Measurements from ENCODE around the gene STXBP3.
A peak's percentile ranks its signal among the peaks of the same experiment; 100 is the strongest.

STXBP3 gene

DNA sequence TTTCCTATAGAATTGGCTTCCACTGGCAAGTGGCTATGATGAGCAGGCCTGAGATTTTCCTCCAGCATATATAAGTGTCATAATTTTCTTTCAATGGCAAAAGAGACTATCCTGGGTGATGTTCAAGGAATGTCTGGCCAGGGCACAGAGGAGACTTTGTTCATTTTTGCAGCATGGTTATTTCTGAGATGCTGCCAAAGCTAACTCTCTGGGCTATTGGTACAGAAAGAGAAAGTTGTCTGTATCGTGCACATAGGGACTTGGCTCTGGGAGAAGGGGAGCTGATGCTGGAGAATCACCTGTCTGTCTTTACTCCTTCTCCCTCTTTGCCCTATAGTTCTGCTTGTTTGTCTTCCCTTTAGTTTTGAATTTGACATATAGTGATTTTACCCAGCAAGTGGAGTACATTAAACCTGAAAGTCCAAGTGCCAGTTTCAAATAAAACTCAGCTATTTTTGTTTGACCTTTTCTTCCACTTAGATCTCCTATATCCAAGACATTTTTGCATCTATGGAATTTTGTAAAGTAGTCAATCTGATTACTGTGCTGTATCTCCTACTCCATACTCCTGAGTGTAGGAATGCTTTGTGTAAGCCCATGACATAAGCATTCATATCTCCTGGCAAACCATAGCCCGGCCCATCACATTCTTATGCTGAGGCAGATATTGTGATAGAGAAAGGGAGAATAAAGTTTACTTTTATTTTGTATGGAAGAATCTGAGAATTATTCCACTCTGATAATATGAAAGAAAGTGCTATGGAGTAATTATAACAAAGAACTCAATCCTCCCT, 29.8 kb upstream of the STXBP3 start:
- Histone ChIP-seq H3K9ac (ENCODE audit: low read length) (no peak overlapping the region), H3K4me3 (ENCODE audit: low read depth in 1 of 2, low read length in 2 of 2) (no peak overlapping the region), H3K27ac (ENCODE audit: low read depth, low read length) (no peak overlapping the region), H3K9me3 (ENCODE audit: low read length) (no peaks in the 10 kb centered on the region), H3K27me3 (ENCODE audit: control insufficient read depth in 1 of 2, insufficient read depth in 2 of 2, low read length in 2 of 2) (no peaks in the 10 kb centered on the region), H3K36me3 (ENCODE audit: insufficient read depth, low read length) (no peaks in the 10 kb centered on the region), H3K4me1 (ENCODE audit: insufficient read depth, low read length) (no peaks in the 10 kb centered on the region)

DNA sequence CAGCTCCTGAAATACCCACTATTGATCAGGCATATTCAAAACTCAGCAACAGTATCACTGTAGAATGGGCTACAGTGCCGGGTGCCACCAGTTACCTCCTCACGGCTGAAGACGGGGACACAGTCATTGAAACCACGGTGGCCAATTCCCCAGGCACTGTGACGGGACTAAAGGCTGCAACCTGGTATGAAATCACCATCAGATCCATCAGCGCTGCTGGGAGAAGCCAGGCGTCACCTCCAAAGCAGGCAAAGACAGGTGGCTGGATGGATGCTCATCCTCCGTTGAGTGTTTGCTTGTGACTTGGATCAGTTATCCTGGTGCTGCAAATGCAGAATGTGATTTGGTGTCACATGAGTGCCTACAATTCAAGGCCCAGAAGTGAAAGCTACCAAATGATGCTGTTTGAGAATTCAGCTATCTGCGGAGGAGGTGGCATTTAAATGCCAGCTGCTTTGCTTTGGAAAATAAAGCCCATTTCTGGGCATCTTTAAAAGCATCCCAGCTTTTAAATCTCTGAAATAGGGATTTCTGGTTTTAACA, 28.6 kb upstream of the STXBP3 start:
- Histone ChIP-seq H3K9ac (ENCODE audit: low read length) (no peak overlapping the region), H3K4me1 (ENCODE audit: insufficient read depth, low read length) (no peaks in the 10 kb centered on the region), H3K27me3 (ENCODE audit: control insufficient read depth in 1 of 2, insufficient read depth in 2 of 2, low read length in 2 of 2) (no peaks in the 10 kb centered on the region), H3K27ac (ENCODE audit: low read depth, low read length) (no peak overlapping the region), H3K36me3 (ENCODE audit: insufficient read depth, low read length) (no peaks in the 10 kb centered on the region), H3K4me3 (ENCODE audit: low read depth in 1 of 2, low read length in 2 of 2) (no peak overlapping the region), H3K9me3 (ENCODE audit: low read length) (no peaks in the 10 kb centered on the region)

DNA sequence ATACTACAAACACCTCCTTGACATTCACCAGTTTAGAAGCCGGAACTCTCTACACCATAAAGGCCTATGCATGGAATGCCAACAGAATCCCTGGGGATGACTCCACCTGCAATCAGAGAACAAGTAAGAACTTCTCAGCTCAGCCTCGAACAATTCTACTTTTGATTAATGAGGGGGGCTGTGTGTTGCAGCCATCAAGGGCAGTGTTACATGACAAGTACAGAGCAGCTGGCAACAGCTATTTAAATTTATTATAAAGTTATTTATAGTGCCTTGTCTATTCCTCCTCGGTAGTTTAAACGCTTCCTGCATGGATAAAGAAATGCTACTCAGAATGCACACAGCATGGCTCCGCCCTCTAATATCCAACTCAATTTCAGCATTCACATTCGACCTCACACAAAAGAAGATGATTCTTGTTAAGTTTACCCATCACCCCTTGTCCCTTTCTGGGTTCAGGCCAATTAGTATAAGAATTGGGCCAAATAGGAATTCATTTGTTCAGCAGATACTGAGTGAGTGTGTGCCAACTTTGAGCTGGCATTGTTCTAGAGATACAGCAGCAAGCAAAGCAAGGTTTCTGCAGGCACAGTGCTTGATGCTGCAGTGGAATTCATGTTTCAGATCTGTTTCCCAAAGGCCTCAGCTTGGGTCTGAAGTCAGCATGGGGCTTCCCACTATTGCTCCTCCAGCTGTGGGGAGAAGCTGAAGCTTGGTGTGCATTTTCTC, 27.4 kb upstream of the STXBP3 start:
- Histone ChIP-seq H3K4me3 (ENCODE audit: low read depth in 1 of 2, low read length in 2 of 2) (no peak overlapping the region), H3K9ac (ENCODE audit: low read length) (no peak overlapping the region), H3K9me3 (ENCODE audit: low read length) (no peaks in the 10 kb centered on the region), H3K27me3 (ENCODE audit: control insufficient read depth in 1 of 2, insufficient read depth in 2 of 2, low read length in 2 of 2) (no peaks in the 10 kb centered on the region), H3K36me3 (ENCODE audit: insufficient read depth, low read length) (no peaks in the 10 kb centered on the region), H3K4me1 (ENCODE audit: insufficient read depth, low read length) (no peaks in the 10 kb centered on the region), H3K27ac (ENCODE audit: low read depth, low read length) (no peak overlapping the region)

DNA sequence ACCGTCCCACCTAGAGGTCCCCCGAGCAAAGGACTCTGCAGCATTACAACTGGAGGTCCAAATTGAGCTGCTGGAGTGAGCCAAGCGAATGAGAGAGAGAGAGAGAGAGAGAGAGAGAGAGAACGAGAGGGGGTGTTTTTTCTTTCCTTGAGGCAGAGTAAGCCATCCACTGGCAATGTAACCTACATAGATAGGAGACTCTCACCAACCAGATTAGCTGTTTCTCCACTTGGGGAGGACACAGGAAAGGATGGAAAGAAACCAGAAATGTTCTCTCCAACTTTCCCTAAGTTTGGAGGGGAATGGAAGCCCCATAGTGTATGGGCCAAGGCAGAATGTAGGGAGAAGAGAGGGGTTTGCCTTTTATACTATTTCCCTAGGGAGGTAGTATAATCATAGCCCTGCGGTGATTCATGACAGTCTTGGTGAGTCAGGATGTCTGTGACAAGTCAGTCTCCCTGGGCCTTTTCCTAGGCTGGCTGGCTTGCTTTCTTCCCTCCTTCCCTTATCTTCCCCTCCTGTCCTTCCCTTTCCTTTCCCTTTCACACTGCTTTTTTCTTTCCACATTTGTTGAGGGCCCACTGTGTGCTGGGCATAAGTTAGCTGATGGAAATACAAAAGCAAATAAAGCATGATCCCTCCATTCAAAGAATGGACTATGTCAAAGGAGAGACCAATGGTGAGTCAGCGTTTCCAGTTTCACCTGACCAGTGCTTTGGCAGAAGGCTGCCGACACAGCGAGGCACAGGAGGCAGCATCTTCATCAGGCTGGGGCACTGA, 26.6 kb upstream of the STXBP3 start:
- Histone ChIP-seq H3K27me3 (ENCODE audit: control insufficient read depth in 1 of 2, insufficient read depth in 2 of 2, low read length in 2 of 2) (no peaks in the 10 kb centered on the region), H3K9ac (ENCODE audit: low read length) (no peak overlapping the region), H3K4me1 (ENCODE audit: insufficient read depth, low read length) (no peaks in the 10 kb centered on the region), H3K36me3 (ENCODE audit: insufficient read depth, low read length) (no peaks in the 10 kb centered on the region), H3K4me3 (ENCODE audit: low read depth in 1 of 2, low read length in 2 of 2) (no peak overlapping the region), H3K9me3 (ENCODE audit: low read length) (no peaks in the 10 kb centered on the region), H3K27ac (ENCODE audit: low read depth, low read length) (no peak overlapping the region)

DNA sequence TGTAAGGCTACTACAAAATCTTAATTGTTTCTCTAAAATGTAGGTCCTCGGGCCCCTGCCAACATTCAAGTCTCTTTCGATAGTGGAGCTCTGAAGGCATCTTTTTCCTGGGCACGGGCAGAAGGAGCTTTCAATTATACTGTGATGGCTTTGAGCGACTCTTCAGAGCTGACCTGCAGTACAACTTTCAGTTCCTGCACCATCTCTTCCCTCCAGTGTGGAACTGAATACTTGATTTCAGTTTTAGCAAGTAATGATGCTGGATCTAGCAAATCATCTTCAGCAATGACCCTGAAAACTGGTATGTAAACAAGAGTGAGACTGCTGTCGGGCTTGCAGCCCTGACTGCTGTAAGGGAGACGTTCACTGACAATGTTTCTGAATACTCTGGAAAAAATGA, 24.2 kb upstream of the STXBP3 start:
- Histone ChIP-seq H3K4me3 (ENCODE audit: low read depth in 1 of 2, low read length in 2 of 2) (peak overlapping the region in 1 of 2 donors; percentile 2), H3K9me3 (ENCODE audit: low read length) (no peaks in the 10 kb centered on the region), H3K4me1 (ENCODE audit: insufficient read depth, low read length) (no peaks in the 10 kb centered on the region), H3K27me3 (ENCODE audit: control insufficient read depth in 1 of 2, insufficient read depth in 2 of 2, low read length in 2 of 2) (no peaks in the 10 kb centered on the region), H3K36me3 (ENCODE audit: insufficient read depth, low read length) (no peaks in the 10 kb centered on the region), H3K9ac (ENCODE audit: low read length) (no peak overlapping the region), H3K27ac (ENCODE audit: low read depth, low read length) (no peak overlapping the region)

DNA sequence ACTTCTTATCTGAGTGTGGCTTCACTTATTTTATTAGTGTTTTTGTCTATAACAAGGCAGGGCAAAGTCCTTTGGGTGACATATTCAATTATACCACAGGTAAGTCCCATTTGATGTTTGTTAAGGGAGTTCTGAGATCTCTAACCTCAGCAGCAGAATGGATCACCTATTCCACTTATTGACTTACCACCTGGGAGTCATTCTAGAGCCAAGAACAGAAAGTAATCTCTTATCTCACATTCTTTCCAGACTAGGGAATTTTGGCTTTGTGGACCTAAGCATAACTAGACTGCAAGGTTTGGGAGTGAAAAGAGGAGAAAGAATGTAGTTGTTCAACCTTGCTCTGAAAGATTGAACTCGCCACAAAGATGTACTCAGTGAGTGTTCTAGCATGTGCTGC, 20.6 kb upstream of the STXBP3 start:
- no peaks in the 10 kb centered on the region for H3K9me3 ChIP-seq (ENCODE audit: low read length)
- H3K27ac ChIP-seq (ENCODE audit: low read depth, low read length), result no peak overlapping the region
- no peaks in the 10 kb centered on the region for H3K4me1 ChIP-seq (ENCODE audit: insufficient read depth, low read length)
- H3K9ac ChIP-seq (ENCODE audit: low read length), result no peak overlapping the region
- no peaks in the 10 kb centered on the region for H3K27me3 ChIP-seq (ENCODE audit: control insufficient read depth in 1 of 2, insufficient read depth in 2 of 2, low read length in 2 of 2)
- H3K4me3 ChIP-seq (ENCODE audit: low read depth in 1 of 2, low read length in 2 of 2), result no peak overlapping the region
- no peaks in the 10 kb centered on the region for H3K36me3 ChIP-seq (ENCODE audit: insufficient read depth, low read length)

DNA sequence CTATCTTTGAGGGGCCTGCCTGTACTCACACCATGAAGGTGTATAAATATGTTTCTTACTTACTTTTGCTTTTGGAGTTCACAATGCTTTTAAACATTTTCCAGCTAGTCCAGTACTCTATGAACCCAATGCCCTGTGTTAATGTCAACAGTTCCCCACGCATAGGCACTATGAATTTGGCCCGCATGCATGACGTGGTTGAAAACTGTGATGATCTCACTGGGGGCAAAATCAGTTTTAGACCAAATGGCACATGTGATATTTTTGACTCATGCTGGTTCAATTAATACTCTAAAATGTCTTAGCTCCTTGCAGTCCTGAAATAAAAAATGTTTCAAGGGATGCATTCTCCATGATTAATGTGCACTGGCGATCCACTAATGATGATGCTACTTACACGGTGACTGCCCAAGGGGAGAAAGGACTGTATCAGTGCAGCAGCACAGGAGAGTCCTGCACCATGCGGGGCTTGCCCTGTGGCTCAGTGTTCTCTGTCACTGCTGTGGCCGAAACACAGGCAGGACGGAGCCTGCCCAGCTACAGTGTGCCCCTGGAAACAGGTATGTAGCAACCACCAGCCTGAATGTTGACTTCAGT, 18.0 kb upstream of the STXBP3 start:
- Histone ChIP-seq H3K27me3 (ENCODE audit: control insufficient read depth in 1 of 2, insufficient read depth in 2 of 2, low read length in 2 of 2) (no peaks in the 10 kb centered on the region), H3K9me3 (ENCODE audit: low read length) (no peaks in the 10 kb centered on the region), H3K4me3 (ENCODE audit: low read depth in 1 of 2, low read length in 2 of 2) (no peak overlapping the region), H3K27ac (ENCODE audit: low read depth, low read length) (no peak overlapping the region), H3K9ac (ENCODE audit: low read length) (no peak overlapping the region), H3K4me1 (ENCODE audit: insufficient read depth, low read length) (no peaks in the 10 kb centered on the region), H3K36me3 (ENCODE audit: insufficient read depth, low read length) (no peaks in the 10 kb centered on the region)

DNA sequence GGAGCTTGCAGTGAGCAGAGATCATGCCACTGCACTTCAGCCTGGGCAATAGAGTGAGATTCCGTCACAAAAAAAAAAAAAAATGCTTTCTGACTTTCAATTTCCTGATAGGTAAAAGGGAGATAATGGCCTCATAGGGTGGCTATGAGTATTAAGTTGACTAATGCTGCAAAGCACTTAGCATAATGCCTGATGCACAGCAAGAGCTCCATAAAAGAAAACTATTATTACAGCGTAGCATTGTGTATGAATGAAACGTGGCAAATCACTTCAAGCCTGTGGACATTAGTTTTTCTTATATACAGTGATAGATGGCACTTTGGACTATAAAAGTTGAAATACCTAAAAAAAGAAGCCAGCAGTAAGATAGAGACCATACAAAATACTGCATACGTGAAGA, 17.0 kb upstream of the STXBP3 start:
- no peaks in the 10 kb centered on the region for H3K4me1 ChIP-seq (ENCODE audit: insufficient read depth, low read length)
- no peaks in the 10 kb centered on the region for H3K9me3 ChIP-seq (ENCODE audit: low read length)
- H3K4me3 ChIP-seq (ENCODE audit: low read depth in 1 of 2, low read length in 2 of 2), result no peak overlapping the region

DNA sequence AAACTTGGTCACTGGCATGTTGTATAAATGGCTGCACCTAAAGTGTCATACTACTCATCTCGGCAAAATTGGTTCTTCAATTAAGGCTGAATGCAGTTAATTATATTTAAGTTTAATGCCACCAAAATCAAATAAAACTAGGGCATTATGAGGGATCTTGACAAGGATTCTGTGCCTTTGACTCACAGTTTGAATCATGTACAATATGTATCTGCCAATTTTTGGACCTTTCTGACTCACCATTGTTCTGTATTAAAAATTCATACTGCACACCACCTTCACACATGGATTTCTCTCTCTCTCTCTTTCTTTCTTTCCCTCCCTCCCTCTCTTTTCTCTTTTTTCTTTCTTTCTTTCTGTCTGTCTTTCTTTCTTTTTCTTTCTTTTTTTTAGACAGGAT, 14.1 kb upstream of the STXBP3 start:
- no peak overlapping the region for H3K4me3 ChIP-seq (ENCODE audit: low read depth in 1 of 2, low read length in 2 of 2)
- H3K9me3 ChIP-seq (ENCODE audit: low read length), result no peaks in the 10 kb centered on the region
- no peaks in the 10 kb centered on the region for H3K27me3 ChIP-seq (ENCODE audit: control insufficient read depth in 1 of 2, insufficient read depth in 2 of 2, low read length in 2 of 2)

More for the DNA sequence above, 17.0 kb upstream of the STXBP3 start:
- no peak overlapping the region for H3K27ac ChIP-seq (ENCODE audit: low read depth, low read length)
- no peaks in the 10 kb centered on the region for H3K27me3 ChIP-seq (ENCODE audit: control insufficient read depth in 1 of 2, insufficient read depth in 2 of 2, low read length in 2 of 2)
- no peaks in the 10 kb centered on the region for H3K36me3 ChIP-seq (ENCODE audit: insufficient read depth, low read length)
- H3K9ac ChIP-seq (ENCODE audit: low read length), result no peak overlapping the region

DNA sequence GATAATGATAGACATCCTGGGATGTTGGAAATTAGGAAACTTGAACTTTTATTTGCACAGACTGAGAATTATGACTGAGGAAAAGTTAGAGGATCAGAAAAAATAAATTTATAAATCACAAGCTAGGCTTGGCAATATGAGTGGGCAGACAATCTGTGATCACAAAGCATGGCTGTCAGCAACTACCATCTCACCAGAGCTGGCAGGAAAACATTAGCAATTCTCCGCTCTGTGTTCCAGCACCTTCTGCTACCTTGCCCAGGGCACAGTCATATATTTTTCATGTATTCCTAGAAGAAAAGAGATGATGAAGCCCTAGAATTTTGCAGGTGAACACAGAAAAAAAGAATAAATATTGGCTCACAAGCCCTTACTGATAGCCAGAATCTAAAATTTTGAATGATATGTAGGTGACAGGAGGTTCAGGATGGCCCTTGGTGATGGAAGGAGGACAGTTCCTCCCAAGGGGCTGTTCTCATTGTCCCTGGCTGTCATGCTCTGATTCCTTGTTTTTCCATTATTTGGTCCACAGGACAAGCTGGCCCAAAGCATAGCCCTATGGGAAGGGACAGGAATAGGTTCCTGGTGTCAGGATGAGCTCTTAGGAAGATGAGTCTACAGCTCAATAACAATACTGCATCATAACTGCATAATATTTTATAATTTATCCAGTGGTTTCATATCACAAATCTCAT, 12.2 kb upstream of the STXBP3 start:
- H3K36me3 ChIP-seq (ENCODE audit: insufficient read depth, low read length), result no peaks in the 10 kb centered on the region
- no peaks in the 10 kb centered on the region for H3K9me3 ChIP-seq (ENCODE audit: low read length)
- no peak overlapping the region for H3K4me3 ChIP-seq (ENCODE audit: low read depth in 1 of 2, low read length in 2 of 2)
- no peaks in the 10 kb centered on the region for H3K27me3 ChIP-seq (ENCODE audit: control insufficient read depth in 1 of 2, insufficient read depth in 2 of 2, low read length in 2 of 2)
- no peaks in the 10 kb centered on the region for H3K4me1 ChIP-seq (ENCODE audit: insufficient read depth, low read length)
- H3K9ac ChIP-seq (ENCODE audit: low read length), result no peak overlapping the region
- no peak overlapping the region for H3K27ac ChIP-seq (ENCODE audit: low read depth, low read length)

More for the DNA sequence above, 14.1 kb upstream of the STXBP3 start:
- no peak overlapping the region for H3K27ac ChIP-seq (ENCODE audit: low read depth, low read length)
- no peaks in the 10 kb centered on the region for H3K36me3 ChIP-seq (ENCODE audit: insufficient read depth, low read length)
- H3K9ac ChIP-seq (ENCODE audit: low read length), result no peak overlapping the region
- H3K4me1 ChIP-seq (ENCODE audit: insufficient read depth, low read length), result no peaks in the 10 kb centered on the region

Measured in muscle layer of colon (tissue), 2 donors.